ENCODE data around the gene KCP. TPM values are rescaled to one million over a fixed set of nuclear protein-coding genes. Genes with fewer than 3 reads are reported as not detected.

KCP gene
- total RNA-seq, 1 experiment from 2014 or later: 9.9 TPM

GRCh38 chr7:128939861-128940410 lies 29.4 kb upstream of the KCP start:
- H3K9me3 ChIP-seq (ENCODE audit: insufficient read depth, low read depth): no peaks in the 10 kb centered on the region
- ChIA-PET CTCF (interaction anchor here (1.2 kb wide), 1 partner anchor 9 kb away, joined by 3 read pairs; no protein-coding TSS in a partner anchor), POLR2A (ENCODE audit: unreplicated experiment) (no interaction called here)
- intact Hi-C loops (cut with micrococcal nuclease; ENCODE audit: unreplicated experiment): no loop called here
- no peak overlapping the region for H3K27ac ChIP-seq
- no peaks in the 10 kb centered on the region for H3K4me1 ChIP-seq (replicated peaks; ENCODE audit: insufficient read depth)
- H3F3A ChIP-seq (ENCODE audit: insufficient read depth, low read depth): 0 out of 2 replicates have a peak, but pooled peaks cover 5% of the 10 kb centered on the region
- DNase-seq: no peak
- H3K36me3 ChIP-seq (ENCODE audit: low read depth): no peaks in the 10 kb centered on the region
- no TSS peak for BruUV-seq (replicated peaks)
- no peak overlapping the region for H3K4me3 ChIP-seq
- TF ChIP-seq EZH2 (IDR thresholded peaks at IDR 0.05; ENCODE audit: low read depth): no peak
- TF ChIP-seq, protein P1, sequence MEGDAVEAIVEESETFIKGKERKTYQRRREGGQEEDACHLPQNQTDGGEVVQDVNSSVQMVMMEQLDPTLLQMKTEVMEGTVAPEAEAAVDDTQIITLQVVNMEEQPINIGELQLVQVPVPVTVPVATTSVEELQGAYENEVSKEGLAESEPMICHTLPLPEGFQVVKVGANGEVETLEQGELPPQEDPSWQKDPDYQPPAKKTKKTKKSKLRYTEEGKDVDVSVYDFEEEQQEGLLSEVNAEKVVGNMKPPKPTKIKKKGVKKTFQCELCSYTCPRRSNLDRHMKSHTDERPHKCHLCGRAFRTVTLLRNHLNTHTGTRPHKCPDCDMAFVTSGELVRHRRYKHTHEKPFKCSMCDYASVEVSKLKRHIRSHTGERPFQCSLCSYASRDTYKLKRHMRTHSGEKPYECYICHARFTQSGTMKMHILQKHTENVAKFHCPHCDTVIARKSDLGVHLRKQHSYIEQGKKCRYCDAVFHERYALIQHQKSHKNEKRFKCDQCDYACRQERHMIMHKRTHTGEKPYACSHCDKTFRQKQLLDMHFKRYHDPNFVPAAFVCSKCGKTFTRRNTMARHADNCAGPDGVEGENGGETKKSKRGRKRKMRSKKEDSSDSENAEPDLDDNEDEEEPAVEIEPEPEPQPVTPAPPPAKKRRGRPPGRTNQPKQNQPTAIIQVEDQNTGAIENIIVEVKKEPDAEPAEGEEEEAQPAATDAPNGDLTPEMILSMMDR (conservative IDR thresholded peaks at IDR 0.05): no peak
- H3K4me2 ChIP-seq: no peak overlapping the region
- peaks cover 13% of the 10 kb centered on the region for H3K27me3 ChIP-seq (ENCODE audit: insufficient read depth, low read depth)
- no peaks in the 10 kb centered on the region for H4K20me1 ChIP-seq (ENCODE audit: insufficient read depth)
- H3K79me2 ChIP-seq (ENCODE audit: low read depth): no peaks in the 10 kb centered on the region
- no peaks in the 10 kb centered on the region for H3K9me2 ChIP-seq (ENCODE audit: insufficient read depth)
- H2AFZ ChIP-seq: no peak overlapping the region

DNA sequence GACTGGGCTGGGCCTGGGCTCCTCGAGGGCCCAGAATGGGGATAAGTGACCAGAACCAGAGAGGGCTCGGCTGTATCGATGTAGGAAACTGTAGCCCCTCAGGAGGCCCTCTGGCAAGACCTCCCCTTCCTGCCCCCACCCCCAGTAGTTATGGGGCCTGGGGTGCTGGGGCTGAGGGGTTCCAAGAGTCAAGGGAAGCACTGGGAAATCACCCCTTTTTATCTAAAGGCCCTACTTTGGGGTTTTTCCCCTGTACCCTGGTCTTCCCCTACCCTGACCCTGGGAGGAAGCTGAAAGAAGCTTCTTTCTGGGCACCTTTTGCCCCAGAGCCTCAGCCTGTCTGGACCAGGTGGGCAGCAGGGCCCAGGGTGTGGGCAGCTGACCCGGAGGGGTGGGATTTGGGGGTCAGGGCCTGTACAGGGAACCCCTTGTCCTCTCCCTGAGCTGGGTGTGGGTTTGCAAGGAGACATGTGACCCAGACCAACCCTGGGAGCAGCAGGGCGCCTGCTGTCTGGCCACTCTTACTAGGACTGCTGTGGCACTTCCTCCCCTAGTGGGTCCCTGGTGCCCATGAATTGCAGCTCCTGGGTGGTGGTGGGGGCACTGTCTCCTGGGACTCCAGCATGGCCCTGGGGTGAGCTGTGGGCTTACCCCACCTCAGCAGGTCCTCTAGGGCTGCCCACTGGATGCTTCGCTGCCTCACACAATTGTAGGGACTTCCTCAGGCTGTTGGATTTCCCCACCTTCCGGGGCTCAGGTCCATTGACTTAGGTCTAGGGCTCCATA lies 28.8 kb upstream of the KCP start:
- DNase-seq: no peak
- intact Hi-C loops (cut with micrococcal nuclease; ENCODE audit: unreplicated experiment): no loop called here
- Histone ChIP-seq H3K36me3 (ENCODE audit: low read depth) (no peaks in the 10 kb centered on the region), H3K4me1 (replicated peaks; ENCODE audit: insufficient read depth) (no peaks in the 10 kb centered on the region), H4K20me1 (ENCODE audit: insufficient read depth) (no peaks in the 10 kb centered on the region), H3K9me3 (ENCODE audit: insufficient read depth, low read depth) (no peaks in the 10 kb centered on the region), H3K27me3 (ENCODE audit: insufficient read depth, low read depth) (peaks cover 13% of the 10 kb centered on the region), H3K79me2 (ENCODE audit: low read depth) (no peaks in the 10 kb centered on the region), H3K4me2 (no peak overlapping the region), H3F3A (ENCODE audit: insufficient read depth, low read depth) (0 out of 2 replicates have a peak, but pooled peaks cover 5% of the 10 kb centered on the region), H3K27ac (no peak overlapping the region), H3K9me2 (ENCODE audit: insufficient read depth) (no peaks in the 10 kb centered on the region), H2AFZ (no peak overlapping the region), H3K4me3 (no peak overlapping the region)
- TF ChIP-seq EZH2 (IDR thresholded peaks at IDR 0.05; ENCODE audit: low read depth): no peak
- TF ChIP-seq, protein P1 (conservative IDR thresholded peaks at IDR 0.05): no peak
- CTCF ChIA-PET: interaction anchor here (1.2 kb wide), 1 partner anchor 10 kb away, joined by 3 read pairs; no protein-coding TSS in a partner anchor
- BruUV-seq (replicated peaks): no TSS peak
- POLR2A ChIA-PET (ENCODE audit: unreplicated experiment): no interaction called here

- Histone ChIP-seq H3K27ac (no peak overlapping the region), H3K27me3 (ENCODE audit: insufficient read depth, low read depth) (peaks cover 13% of the 10 kb centered on the region), H3K4me1 (replicated peaks; ENCODE audit: insufficient read depth) (no peaks in the 10 kb centered on the region), H2AFZ (peak overlapping the region; percentile 80), H4K20me1 (ENCODE audit: insufficient read depth) (no peaks in the 10 kb centered on the region), H3K9me2 (ENCODE audit: insufficient read depth) (no peaks in the 10 kb centered on the region), H3K4me3 (peak overlapping the region; percentile 69), H3K79me2 (ENCODE audit: low read depth) (no peaks in the 10 kb centered on the region), H3K9me3 (ENCODE audit: insufficient read depth, low read depth) (no peaks in the 10 kb centered on the region), H3K36me3 (ENCODE audit: low read depth) (no peaks in the 10 kb centered on the region), H3F3A (ENCODE audit: insufficient read depth, low read depth) (no peaks in the 10 kb centered on the region), H3K4me2 (peak overlapping the region; percentile 94)
- no TSS peak for BruUV-seq (replicated peaks)
- intact Hi-C loops (cut with micrococcal nuclease; ENCODE audit: unreplicated experiment): no loop called here
- TF ChIP-seq EZH2 (IDR thresholded peaks at IDR 0.05; ENCODE audit: low read depth): no peak
- TF ChIP-seq, protein P1 (conservative IDR thresholded peaks at IDR 0.05): no peak
- no peak for DNase-seq
- ChIA-PET POLR2A (ENCODE audit: unreplicated experiment) (no interaction called here), CTCF (no interaction called here)
These were observed 28.1 kb upstream of the KCP start for GRCh38 chr7:128938544-128939074.

Measured in PC-9 (cell line).